Activated CD4-positive, alpha-beta T cell treated with anti-CD3 and anti-CD28 coated beads for 48 hours (primary cell): ENCODE data around the gene DRG2.

ENCODE experiments used
- DNase-seq: peaks from one replicate; pipeline ENCODE4 v3.0.0-alpha.2; 2020

The DRG2 gene, protein sequence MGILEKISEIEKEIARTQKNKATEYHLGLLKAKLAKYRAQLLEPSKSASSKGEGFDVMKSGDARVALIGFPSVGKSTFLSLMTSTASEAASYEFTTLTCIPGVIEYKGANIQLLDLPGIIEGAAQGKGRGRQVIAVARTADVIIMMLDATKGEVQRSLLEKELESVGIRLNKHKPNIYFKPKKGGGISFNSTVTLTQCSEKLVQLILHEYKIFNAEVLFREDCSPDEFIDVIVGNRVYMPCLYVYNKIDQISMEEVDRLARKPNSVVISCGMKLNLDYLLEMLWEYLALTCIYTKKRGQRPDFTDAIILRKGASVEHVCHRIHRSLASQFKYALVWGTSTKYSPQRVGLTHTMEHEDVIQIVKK

DNA sequence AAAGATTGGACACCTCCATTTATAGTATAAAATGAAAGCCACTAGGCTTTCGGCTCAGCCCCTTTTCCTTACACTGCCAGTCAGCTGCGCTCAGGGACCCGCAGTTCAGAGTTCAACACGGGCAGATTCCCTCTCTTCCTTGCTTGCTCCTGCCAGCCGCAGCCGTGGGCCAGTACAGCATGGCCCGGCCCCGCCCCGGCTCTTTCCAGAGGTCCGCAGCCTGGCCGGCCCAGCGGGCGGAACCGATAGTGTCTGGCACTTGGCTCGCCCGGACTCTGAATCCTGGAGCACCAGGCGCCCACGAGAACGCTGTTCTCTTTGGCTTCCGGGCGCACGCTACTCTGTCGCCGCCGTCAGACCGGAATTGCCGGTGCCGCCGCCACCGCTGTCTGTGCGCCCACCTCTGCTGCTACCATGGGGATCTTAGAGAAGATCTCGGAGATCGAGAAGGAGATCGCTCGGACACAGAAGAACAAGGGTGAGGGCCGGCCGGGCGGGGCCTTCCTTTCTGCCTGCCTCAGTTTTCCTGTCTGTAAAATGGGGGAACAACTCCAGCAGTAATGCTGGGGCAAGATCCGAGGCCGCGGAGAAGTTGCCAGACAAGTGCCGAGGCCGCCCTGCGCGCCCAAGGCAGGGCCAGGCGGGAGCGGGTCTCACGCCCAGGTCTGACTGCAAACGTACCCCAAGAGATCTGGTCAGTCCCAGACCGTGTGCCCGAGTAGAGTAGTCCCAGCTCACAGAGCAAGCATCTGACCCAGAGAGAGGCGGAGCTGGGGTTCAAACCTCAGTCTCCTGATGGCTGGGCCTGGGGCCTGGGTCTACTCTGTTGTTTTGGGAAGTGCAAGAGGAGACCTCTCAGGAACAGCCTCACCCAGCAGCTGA lies at the start of gene DRG2:
DRG2 (plus strand) TSS at position 339 of the 882 bp plus-strand sequence; CDS start at position 415, 76 bp downstream.
- DNase-seq = peak; percentile 93

DNA sequence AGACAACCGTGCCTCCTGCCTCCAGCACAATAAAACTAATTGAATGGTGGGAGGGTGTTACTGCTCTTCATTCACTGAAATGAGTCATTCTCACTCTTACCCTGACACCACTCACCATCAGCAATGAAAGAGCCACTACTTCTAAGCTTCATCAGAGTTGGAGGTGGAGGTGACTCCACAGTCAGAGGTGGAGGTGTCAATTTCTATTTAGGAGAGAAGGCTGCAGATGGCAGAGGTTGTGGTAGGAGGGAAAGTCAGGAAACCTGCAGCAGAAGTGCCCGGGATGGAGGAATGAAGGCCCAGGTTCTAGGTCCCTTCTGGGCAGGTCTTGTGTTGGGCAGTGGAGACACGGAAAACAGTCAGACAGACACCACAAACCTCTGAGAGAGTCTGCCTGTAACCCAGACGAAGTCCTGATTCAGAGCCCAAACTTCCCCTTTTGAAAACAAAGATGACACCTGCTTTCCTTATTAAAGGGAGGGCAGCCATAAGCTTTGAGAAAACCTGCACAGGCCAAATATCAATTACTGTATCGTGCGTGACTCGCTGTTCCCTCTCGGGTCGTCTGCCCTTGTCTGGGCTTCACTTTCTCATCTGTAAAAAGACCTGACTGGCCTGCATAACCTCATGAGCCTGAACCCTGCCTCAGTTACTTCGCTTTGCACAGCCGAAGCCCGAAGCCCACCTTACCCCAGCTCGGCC lies 49.4 kb upstream of the DRG2 start:
- peak; percentile 32 for DNase-seq

DNA sequence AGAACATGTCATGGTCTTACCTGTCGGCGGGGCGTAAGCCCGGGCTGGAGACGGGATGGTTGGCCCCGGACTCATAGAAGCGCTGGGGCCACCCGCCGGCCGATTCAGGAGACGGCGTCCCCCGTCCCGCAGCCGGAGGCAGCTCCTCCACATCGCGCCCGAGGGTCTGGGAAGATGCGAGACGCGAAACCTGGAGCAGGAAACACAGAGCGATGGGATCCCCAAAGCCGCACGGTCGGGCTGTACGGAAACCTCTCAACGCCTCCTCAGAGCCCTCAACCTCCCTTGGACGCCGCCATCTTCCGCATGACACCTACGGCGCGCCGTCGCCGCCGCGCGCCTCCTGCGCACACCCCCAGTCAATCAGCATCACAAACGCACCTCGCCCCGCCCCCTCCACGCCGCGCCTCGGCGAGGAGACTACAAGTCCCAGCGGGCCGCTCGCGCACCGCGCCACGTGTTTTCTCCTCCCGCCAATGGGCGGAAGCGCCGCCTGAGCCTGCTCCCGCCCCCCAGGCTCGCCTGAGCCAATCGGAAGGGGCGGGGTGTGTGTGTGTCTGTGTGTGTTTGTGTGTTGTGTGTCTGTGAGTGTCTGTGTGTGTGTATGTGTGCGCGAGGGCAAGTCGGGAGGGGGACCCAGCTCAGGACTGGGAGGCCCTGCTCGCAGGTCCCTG lies 48.8 kb upstream of the DRG2 start, which contains the start of the genes ATPAF2 and GID4:
ATPAF2 (minus strand) TSS at position 308 of the 674 bp plus-strand sequence; CDS start at position 153, 155 bp downstream.
GID4 (plus strand) TSS at position 548 of the 674 bp plus-strand sequence; CDS start at position 605, 57 bp downstream.
- DNase-seq = peak; percentile 100

DNA sequence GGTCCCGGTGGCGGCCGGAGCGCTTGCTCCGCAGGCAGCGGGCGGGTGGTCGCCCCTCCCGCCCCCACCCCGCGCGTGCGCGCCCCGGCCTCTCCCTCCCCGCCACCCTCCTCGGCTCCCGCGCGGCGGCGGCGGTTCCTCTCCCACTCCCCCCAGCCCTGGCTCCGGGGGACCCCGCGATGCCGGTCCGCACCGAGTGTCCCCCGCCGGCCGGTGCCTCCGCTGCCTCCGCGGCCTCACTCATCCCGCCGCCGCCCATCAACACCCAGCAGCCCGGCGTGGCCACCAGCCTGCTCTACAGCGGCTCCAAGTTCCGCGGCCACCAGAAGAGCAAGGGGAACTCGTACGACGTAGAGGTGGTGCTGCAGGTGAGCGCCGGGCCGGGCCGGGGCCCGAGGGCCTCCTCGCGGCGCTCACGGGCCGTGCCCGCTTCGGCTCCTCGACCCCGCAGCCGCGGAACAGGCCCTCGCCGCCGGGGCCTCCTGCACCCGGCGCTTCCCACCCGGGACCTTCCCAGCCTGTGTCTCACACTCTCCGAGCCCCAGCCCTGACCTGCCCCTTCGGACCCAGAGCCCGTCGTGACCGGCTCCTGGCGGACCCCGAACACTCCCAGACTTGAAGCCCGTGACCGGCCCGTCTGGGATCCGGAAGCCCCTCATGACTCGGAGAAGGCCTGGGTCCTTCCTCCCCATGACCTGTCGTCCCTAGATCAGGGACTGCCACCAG lies 48.0 kb upstream of the DRG2 start:
- DNase-seq = peak; percentile 40

DNA sequence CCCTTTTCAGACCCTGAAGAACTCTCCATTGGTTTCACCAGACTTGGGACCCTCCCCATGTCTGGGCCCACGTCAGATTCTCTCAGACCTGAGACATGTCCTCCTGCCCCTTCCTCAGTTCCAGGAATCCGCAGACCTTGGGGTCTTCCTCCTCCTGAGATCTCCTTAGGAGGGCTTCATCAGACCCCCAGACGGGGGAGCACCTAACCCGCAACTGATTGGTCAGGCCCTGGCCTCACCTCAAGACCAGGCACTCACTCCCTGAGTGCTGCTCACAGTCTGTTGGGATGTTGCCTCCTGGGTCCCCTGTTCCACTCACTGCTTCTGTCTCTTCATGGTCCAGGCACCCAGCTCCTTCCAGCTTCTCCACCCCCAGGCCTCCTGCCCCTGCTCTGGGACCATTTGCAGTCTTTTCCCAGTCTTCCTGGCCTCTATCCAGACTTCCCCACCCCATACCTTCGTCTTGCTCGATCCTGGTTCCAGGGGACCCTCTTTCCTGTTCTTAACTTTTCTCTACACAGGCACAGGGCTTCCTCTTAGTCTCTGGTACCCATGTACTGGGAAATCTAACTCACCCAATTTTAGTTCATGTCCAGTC lies 47.4 kb upstream of the DRG2 start:
- DNase-seq = no peak

DNA sequence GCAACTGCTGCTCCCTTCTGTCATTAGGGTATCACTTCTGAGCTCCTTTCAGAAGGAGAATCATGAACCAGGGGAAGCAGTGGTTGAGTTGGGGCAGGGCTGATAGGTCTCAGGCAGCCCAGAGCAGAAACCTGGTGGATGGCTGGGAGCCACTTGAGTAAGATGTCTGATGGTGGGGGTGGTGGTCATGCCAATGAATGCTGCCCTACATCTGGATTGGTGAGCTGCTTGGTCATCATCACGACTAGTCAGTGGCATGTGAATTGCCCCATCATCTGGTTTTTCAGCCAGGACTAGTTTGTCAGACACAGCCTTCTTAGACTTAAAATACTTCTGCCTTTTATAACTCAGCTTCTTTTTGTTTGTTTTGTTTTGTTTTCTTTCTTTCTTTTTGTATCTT lies 46.0 kb upstream of the DRG2 start:
- DNase-seq = no peak

DNA sequence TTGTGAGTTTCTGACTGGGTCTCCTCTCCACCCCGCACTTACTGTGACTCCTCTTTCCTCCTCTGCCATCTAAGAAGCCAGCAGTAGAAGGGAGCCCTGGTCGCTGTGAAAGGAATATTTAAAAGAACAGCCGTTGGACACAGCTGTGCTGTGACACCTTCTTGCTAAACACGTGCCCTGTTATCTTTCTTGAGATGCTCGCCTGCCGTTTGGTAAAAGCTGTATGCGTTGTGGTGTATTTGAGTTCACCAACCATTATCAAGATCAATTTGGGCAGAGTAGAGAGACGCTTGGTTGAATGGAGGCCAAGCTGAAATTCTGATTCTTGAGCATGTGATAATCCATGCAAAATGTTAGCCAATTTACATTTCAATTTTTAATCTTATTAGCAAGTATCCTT lies 44.8 kb upstream of the DRG2 start:
- no peak for DNase-seq

DNA sequence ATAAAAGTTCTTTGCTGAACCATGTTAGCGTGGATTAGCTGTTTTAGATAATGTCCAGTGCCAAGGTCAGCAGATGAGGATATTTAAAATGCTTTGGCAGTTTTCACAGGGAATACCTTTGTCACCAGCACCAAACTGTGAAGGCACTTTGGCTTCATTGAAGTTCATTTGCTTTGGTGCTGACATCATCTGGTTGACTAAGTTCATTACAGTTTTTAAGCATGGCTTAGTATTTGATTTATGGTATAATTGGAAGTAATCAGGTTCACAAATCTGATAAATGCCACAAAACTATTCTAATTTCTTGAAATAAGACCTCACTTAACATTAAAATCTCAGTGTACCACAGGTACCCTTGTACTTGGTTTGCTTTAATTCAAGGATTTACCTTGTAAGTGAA lies 44.3 kb upstream of the DRG2 start:
- no peak for DNase-seq

DNA sequence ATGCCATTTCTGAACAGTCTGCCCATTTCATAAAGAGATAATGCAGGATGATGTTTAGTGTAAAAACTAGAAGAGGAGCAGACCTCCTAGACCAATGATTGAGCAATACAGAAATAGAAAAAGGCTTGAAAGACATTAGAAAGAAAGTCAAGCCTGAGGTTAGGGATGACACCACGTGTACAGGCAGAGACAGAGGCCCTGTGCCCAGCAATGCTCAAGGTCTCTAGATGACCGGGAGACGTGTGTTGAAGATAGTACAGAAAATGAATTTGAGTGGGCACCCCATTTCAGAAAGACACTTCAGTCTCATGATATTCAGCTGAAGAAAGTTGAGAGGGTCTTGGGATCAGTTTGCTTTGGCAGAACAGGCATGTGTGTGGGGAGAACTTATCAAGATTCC lies 43.1 kb upstream of the DRG2 start:
- no peak for DNase-seq

DNA sequence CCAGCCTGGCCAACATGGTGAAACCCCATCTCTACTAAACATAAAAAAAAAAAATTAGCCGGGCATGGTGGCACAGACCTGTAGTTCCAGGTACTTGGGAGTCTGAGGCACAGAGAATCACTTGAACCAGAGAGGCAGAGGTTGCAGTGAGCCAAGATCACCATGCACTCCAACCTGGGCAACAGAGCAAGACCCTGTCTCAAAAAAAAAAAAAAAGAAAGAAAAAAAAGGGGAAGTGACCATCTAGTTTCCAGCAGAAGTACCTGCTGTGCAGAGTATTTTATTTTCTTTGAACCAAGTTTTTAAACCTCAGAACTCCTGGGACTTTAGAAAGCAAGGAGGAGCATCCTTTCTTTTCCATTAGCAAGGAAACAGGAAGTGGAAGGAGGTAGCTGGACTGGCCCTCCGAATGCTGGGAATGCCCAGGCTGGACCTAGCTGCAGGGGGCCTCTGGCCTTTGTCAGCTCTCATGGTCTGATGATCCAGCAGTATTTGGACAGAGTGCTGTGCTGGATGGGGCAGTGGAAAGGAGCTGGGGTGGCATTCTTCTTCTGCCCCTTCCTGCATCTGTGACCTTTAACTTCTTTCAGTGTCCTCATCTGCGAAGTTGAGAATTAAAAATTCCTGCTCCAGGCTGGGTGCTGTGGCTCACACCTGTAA lies 41.9 kb upstream of the DRG2 start:
- DNase-seq = no peak

DNA sequence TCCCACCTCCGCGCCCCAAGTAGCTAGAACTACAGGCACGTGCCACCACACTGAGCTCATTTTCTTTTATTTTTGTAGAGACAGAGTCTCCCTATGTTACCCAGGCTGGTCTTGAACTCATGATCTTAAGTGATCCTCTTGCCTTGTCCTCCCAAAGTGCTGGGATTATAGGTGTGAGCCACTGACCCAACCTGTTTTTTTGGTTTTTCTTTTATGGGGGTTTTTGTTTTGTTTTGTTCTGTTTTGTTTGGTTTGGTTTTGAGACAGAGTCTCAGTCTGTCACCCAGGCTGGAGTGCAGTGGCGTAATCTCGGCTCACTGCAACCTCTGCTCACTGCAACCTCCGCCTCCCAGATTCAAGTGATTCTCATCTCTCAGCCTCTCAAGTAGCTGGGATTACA lies 32.2 kb upstream of the DRG2 start:
- no peak for DNase-seq

DNA sequence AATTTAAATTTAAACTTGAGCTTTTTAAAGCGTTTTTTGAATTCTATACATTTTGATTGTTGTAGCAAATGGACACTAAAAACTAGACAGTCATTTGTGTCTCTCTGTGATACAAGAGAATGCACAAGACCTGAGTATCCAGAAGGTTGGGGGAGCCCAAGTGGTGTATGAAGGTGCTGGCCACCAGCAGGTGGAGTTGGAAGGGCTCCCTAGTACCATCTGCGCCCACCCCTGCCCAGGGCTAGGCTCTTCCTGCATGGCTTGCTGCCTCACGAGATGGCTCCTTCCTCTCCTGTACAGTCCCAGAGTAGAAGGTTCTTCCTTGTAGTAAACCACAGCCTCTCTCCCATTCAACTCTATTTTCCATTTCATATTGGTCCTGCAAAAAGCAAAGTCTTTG lies 31.5 kb upstream of the DRG2 start:
- DNase-seq = no peak

DNA sequence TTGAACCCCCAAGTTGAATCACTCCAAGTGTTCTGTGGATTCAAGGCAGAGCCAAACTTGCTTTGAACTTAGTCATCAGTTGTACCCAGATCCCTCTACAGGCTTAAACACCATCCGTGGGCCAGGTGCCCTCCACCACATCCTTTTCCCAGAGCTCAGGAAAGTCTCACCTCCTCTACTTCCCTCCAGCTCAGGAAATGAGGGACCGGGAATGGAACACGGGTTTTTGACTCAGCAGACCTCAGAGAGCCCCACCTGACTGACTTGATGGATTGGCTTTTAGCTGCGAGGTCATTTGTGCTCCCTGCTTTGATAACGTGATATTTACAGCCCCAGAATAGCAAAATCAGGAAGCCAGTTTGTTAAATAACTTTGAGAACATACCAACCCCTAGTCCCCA lies 28.5 kb upstream of the DRG2 start:
- DNase-seq = no peak

DNA sequence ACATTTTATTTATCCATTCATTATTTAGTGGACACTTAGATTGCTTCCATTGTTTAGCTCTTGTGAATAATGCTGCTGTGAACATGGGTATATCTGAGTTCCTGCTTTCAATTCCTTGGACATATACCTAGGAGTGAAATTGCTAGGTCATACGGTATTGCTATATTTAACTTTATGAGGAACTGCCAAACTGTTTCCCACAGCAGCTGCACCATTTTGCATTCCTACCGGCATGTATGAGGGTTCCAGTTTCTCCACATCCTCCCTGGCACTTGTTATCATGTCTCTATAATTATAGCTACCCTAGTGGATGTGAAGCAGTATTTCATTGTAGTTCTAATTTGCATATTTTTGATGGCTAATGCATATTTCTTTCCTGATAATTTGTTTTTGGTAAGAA lies 23.7 kb upstream of the DRG2 start:
- no peak for DNase-seq

DNA sequence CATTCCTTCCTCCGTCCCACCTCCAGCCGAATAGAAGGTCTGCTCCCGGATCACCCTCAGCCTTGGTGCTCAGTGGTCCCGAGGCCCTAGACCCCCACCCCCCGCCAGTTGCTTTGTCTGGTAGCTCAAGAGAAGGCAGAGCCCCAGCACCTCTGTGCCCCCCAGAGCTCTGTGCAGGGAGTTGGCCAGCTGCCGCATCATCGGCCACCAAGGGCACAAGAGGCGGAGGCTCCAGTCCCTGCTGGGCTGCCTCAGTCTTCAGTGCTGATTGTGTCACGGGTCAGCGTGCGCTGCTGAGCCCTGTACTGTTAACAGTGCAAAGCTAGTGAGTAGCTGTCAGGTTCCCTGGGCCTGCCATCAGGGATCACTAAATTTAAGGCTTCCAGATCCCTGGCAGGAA lies 22.2 kb upstream of the DRG2 start:
- no peak for DNase-seq

DNA sequence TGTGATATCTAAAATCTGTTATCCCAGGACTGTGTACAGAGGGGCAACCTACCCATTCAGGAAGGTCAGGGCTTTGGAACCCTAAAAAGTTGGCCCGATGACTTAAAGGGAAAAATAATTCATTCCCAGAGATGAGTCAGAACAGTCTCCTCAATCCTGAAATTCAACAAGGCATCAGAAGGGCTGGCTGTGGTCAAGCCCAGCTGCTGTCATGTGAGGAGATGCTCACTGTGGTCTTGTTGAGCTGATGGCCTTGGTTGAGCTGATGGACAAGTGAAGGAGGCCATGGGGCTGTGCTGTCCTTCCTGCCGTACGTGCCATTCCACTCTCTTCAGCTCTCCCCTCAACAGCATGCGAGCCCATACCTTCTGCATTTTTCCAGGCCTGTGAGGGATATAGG lies 20.9 kb upstream of the DRG2 start:
- DNase-seq = no peak

DNA sequence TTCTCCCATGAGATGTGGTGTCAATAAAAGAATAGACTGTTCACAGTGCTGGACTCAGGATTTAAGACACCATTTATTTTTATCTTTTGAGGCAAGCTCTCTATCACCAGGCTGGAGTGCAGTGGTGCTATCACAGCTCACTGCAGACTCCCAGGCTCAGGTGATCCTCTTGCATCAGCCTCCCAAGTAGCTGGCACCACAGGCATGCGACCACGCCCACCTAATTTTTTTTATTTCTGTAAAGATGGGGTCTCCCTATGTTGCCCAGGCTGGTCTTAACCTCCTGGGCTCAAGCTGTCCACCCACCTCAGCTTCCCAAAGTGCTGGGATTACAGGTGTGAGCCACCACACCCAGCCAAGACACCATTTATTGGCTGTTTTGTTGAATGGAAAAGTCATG lies 18.6 kb upstream of the DRG2 start:
- no peak for DNase-seq

DNA sequence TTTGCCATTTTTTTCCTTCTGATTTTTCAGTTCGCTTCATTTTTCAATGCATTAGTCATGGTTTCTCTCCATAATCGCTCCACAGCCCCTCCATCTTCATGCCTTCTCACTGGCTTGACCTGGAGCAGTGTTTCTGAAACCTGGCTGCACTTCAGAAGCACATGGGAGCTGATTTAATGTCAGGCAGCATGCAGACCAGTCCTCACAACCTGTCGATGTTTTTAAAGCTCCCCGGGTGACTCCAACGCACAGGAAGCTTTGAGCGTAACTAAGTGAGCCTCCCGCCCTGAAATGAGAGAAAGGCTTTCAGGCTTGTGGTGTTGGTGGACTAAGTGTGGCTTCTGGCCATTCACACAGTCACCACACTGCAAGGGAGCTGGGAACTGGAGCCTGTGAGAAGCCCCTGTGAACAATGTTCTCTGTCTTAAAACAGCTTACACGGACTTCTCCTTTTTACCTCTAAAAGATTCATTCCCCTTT lies 16.8 kb upstream of the DRG2 start:
- no peak for DNase-seq

DNA sequence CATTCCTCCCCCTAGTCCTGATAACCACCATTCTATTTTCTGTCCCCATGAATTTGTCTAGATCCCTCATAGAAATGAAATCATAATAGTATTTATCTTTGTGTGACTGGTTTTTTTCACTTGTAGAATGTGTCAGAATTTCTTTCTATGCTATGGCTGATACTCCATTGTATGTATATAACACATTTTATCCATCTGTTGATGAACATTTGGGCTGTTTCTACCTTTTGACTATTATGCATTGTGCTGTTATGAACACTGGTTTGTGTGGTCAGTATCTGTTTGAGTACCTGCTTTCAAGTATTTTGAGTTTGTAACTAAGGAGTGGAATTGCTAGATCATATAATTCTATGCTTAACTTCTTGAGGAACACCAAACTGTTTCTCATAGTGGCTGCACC lies 16.0 kb upstream of the DRG2 start:
- no peak for DNase-seq

DNA sequence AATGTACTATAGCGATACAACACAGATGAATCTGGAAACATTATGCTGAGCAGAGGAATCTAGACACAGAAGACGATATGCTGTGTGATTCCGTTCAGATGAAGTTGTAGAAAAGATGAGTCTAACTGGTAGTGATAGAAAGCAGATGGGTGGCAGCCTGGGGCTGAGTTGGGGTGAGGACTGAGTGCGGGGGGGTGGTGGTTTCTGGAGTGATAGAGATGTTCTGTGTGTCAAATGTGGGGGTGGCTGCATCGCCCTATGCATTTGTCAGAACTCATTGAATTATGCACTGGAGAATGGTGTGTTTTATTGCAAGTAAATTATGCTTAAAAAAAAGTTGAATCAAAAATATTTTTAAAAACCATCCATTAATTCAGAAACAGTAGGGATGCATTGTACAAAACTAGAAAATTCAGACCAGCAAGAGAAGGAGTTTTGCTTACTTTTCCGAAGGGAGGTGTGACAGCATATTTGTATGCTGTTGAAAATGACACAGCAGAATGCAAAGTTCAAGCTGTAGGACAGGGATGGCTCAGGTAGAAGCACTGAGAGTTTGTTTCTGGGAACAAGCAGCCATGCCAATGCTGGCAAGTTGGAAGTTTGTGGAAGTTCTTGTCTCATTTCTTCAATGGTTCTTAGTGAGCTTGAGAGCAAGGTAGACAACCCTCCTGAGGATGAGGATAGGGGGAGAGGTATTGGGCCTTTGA lies 13.0 kb upstream of the DRG2 start:
- no peak for DNase-seq
